Stimulated activated CD8-positive, alpha-beta memory T cell treated with anti-CD3 and anti-CD28 coated beads, Interleukin-2, amount 100 ng/mL, for 48 hours (primary cell): ENCODE results near the gene LOXHD1.

Source experiments
- DNase-seq, 2 donors: peaks; one replicate each; pipeline ENCODE4 v3.0.0-alpha.2; 2020; ENCODE audit warnings: low read depth in 2 of 2

Gene LOXHD1

GRCh38 chr18:46480226-46480625, 176.8 kb downstream of the LOXHD1 start:
- no peak for DNase-seq

- no peak for DNase-seq
Measured at GRCh38 chr18:46478796-46479195, 178.2 kb downstream of the LOXHD1 start.

GRCh38 chr18:46477425-46478011, 179.5 kb downstream of the LOXHD1 start:
- DNase-seq: no peak

- DNase-seq: no peak
Measured at GRCh38 chr18:46475390-46475752, 181.6 kb downstream of the LOXHD1 start.

GRCh38 chr18:46474487-46475389, 182.3 kb downstream of the LOXHD1 start:
- DNase-seq: no peak

- no peak for DNase-seq
Measured at GRCh38 chr18:46471809-46472498, 185.1 kb downstream of the LOXHD1 start.

- no peak for DNase-seq
Measured at GRCh38 chr18:46470714-46471113, 186.3 kb downstream of the LOXHD1 start.

- DNase-seq: no peak
Measured at GRCh38 chr18:46469186-46469915, 187.7 kb downstream of the LOXHD1 start.

- DNase-seq: no peak
Measured at GRCh38 chr18:46468426-46469180, 188.4 kb downstream of the LOXHD1 start.

GRCh38 chr18:46466234-46467160, 190.5 kb downstream of the LOXHD1 start:
- no peak for DNase-seq

- DNase-seq: no peak
Measured at GRCh38 chr18:46464926-46465655, 191.9 kb downstream of the LOXHD1 start.

- no peak for DNase-seq
Measured at GRCh38 chr18:46462523-46462922, 194.5 kb downstream of the LOXHD1 start.

- DNase-seq: no peak
Measured at GRCh38 chr18:46461993-46462392, 195.0 kb downstream of the LOXHD1 start.

GRCh38 chr18:46460754-46461153, 196.3 kb downstream of the LOXHD1 start:
- DNase-seq: no peak

- DNase-seq: no peak
Measured at GRCh38 chr18:46459789-46460455, 197.1 kb downstream of the LOXHD1 start.

- DNase-seq: no peak
Measured at GRCh38 chr18:46458472-46458871, 198.5 kb downstream of the LOXHD1 start.

GRCh38 chr18:46456691-46457090, 200.3 kb downstream of the LOXHD1 start:
- DNase-seq: no peak

- no peak for DNase-seq
Measured at GRCh38 chr18:46452820-46453219, 204.2 kb downstream of the LOXHD1 start.

- no peak for DNase-seq
Measured at GRCh38 chr18:46449499-46449898, 207.5 kb downstream of the LOXHD1 start.
